ENCODE measurements around the gene BRICD5. TPM values are rescaled to one million over a fixed set of nuclear protein-coding genes. Genes with fewer than 3 reads are reported as not detected.

BRICD5 gene
- total RNA-seq: 1.5 and 1.9 TPM in 2 replicates

GRCh38 chr16:2210386-2211365, at the start of gene BRICD5:
BRICD5 (minus strand) TSS chr16:2210863; CDS start chr16:2210833, 30 bp downstream.

GRCh38 chr16:2251296-2252111, 40.8 kb upstream of the BRICD5 start, which contains the start of gene ECI1:
ECI1 (minus strand) TSS chr16:2251587; CDS start chr16:2251566, 21 bp downstream.

GRCh38 chr16:2236337-2237101, 25.9 kb upstream of the BRICD5 start, which contains the start of gene DNASE1L2:
DNASE1L2 (plus strand) TSS chr16:2236444; CDS start chr16:2236817, 373 bp downstream.

GRCh38 chr16:2223221-2223941, 12.7 kb upstream of the BRICD5 start, which contains the start of gene E4F1:
E4F1 (plus strand) TSS chr16:2223591; CDS start chr16:2223614, 23 bp downstream.

GRCh38 chr16:2214719-2214968, 4.0 kb upstream of the BRICD5 start, which contains the start of gene PGP:
PGP (minus strand) TSS chr16:2214840; CDS start chr16:2214777, 63 bp downstream.

GRCh38 chr16:2205104-2205966, 5.3 kb downstream of the BRICD5 start, which contains the start of gene MLST8:
MLST8 (plus strand) TSS chr16:2205454; CDS start chr16:2206086, 632 bp downstream.

GRCh38 chr16:2196162-2196980, 14.3 kb downstream of the BRICD5 start, which contains the start of gene CASKIN1:
CASKIN1 (minus strand) TSS chr16:2196605; CDS start chr16:2196432, 173 bp downstream.

Other genes with a start within 250 kb of the BRICD5 start
- gene RPS2, start 246.0 kb downstream of the BRICD5 start, total RNA-seq: 1,155 and 3,788 TPM in 2 replicates
- 0.43 TPM in 1 of 2 replicates, not detected in the other for gene RNF151, start 244.0 kb downstream of the BRICD5 start, total RNA-seq
- gene TBL3, start 238.8 kb downstream of the BRICD5 start, total RNA-seq: 49.8 and 57.6 TPM in 2 replicates
- 0.44 TPM in 1 of 2 replicates, not detected in the other for gene NOXO1, start 229.4 kb downstream of the BRICD5 start, total RNA-seq
- gene GFER, start 226.7 kb downstream of the BRICD5 start, total RNA-seq: 14.6 and 15.3 TPM in 2 replicates
- 0.86 and 5.7 TPM in 2 replicates for gene SYNGR3, start 220.9 kb downstream of the BRICD5 start, total RNA-seq
- gene ZNF598, start 201.0 kb downstream of the BRICD5 start, total RNA-seq: 39.2 and 54.9 TPM in 2 replicates
- 0.22 and 1.0 TPM in 2 replicates for gene NPW, start 191.1 kb downstream of the BRICD5 start, total RNA-seq
- 53.2 and 107 TPM in 2 replicates for gene NHERF2, start 184.0 kb downstream of the BRICD5 start, total RNA-seq
- gene NTHL1, start 163.0 kb downstream of the BRICD5 start, total RNA-seq: 17.3 and 33.6 TPM in 2 replicates
- 70.2 and 86.8 TPM in 2 replicates for gene TSC2, start 162.9 kb downstream of the BRICD5 start, total RNA-seq
- 159 and 223 TPM in 2 replicates for gene PKD1, start 75.0 kb downstream of the BRICD5 start, total RNA-seq
- 1.4 and 1.5 TPM in 2 replicates for gene RAB26, start 62.2 kb downstream of the BRICD5 start, total RNA-seq
- 72.4 and 77.7 TPM in 2 replicates for gene TRAF7, start 55.1 kb downstream of the BRICD5 start, total RNA-seq
- under 0.01 and 0.22 TPM in 2 replicates for gene CASKIN1, start 14.3 kb downstream of the BRICD5 start, total RNA-seq
- 37.4 and 39.2 TPM in 2 replicates for gene MLST8, start 5.4 kb downstream of the BRICD5 start, total RNA-seq
- gene PGP, start 4.0 kb upstream of the BRICD5 start, total RNA-seq: 12.7 and 33.9 TPM in 2 replicates
- gene E4F1, start 12.7 kb upstream of the BRICD5 start, total RNA-seq: 28.0 and 42.5 TPM in 2 replicates
- gene DNASE1L2, start 25.6 kb upstream of the BRICD5 start, total RNA-seq: 0.86 and 1.1 TPM in 2 replicates
- 37.9 and 42.7 TPM in 2 replicates for gene ECI1, start 40.7 kb upstream of the BRICD5 start, total RNA-seq
- gene RNPS1, start 57.3 kb upstream of the BRICD5 start, total RNA-seq: 103 and 122 TPM in 2 replicates
- 0.72 and 3.5 TPM in 2 replicates for gene ABCA3, start 129.9 kb upstream of the BRICD5 start, total RNA-seq
- gene CCNF, start 218.6 kb upstream of the BRICD5 start, total RNA-seq: 4.6 and 69.6 TPM in 2 replicates
- gene TEDC2, start 249.2 kb upstream of the BRICD5 start, total RNA-seq: 1.3 and 28.8 TPM in 2 replicates

Measured in placental pericyte (primary cell).